HFF-Myc (cell line): ENCODE measurements around the gene ABHD17C.

ENCODE experiments used
- DNase-seq: peaks from one replicate; pipeline ENCODE4 v3.0.0-alpha.2; 2011; ENCODE audit warnings: low read depth; ENCODE audit errors: extremely low read depth
- H3K4me3 ChIP-seq: replicated peaks from 2 replicates; pipeline ENCODE4 v1.5.1; 2011; ENCODE audit warnings: low read depth, mild to moderate bottlenecking, control low read depth, low read length
- CTCF ChIP-seq: IDR thresholded peaks from 2 replicates; pipeline ENCODE4 v1.5.1; 2012; ENCODE audit warnings: mild to moderate bottlenecking, low read depth, low read length, control low read depth; ENCODE audit errors: missing control alignments

The ABHD17C gene

GRCh38 chr15:80733460-80733859 lies 38.4 kb downstream of the ABHD17C start:
- no peak overlapping the region for H3K4me3 ChIP-seq
- TF ChIP-seq CTCF, result no peak
- DNase-seq, result no peak

- no peak for DNase-seq
- no peak overlapping the region for H3K4me3 ChIP-seq
- TF ChIP-seq CTCF, result no peak
Observed at GRCh38 chr15:80735344-80735743, 40.2 kb downstream of the ABHD17C start.

- no peak overlapping the region for H3K4me3 ChIP-seq
- DNase-seq, result no peak
- TF ChIP-seq CTCF, result no peak
Observed at GRCh38 chr15:80736560-80736959, 41.5 kb downstream of the ABHD17C start.

- no peak overlapping the region for H3K4me3 ChIP-seq
- no peak for TF ChIP-seq CTCF
- no peak for DNase-seq
Observed at GRCh38 chr15:80739919-80740318, 44.8 kb downstream of the ABHD17C start.

- no peak for TF ChIP-seq CTCF
- DNase-seq, result no peak
- H3K4me3 ChIP-seq, result no peak overlapping the region
Observed at GRCh38 chr15:80742081-80742480, 47.0 kb downstream of the ABHD17C start.

GRCh38 chr15:80743189-80743833 lies 48.2 kb downstream of the ABHD17C start:
- no peak overlapping the region for H3K4me3 ChIP-seq
- TF ChIP-seq CTCF, result no peak
- no peak for DNase-seq

- DNase-seq, result no peak
- TF ChIP-seq CTCF, result no peak
- no peak overlapping the region for H3K4me3 ChIP-seq
Observed at GRCh38 chr15:80744415-80744814, 49.3 kb downstream of the ABHD17C start.
